CD4-positive, alpha-beta T cell (primary cell): ENCODE measurements around the gene IRF7. TPM values are rescaled to one million over a fixed set of nuclear protein-coding genes. Genes with fewer than 3 reads are reported as not detected.

ENCODE experiments used
- ATAC-seq: fragments of 200-7000 bp; cut with Tn5 transposase; one replicate; pipeline ENCODE4 v1.10.0; 2022; ENCODE audit warnings: mild to moderate bottlenecking; ENCODE audit not compliant: poor library complexity
- CTCF ChIA-PET: fragments of 350-600 bp; sonication (Branson Sonifier 250); formaldehyde crosslinking; loops from one replicate; lab custom pipeline; 2021; ENCODE audit warnings: antibody characterized with exemption, inconsistent platforms; lab: Charles Lee
- POLR2A ChIA-PET: fragments of 350-600 bp; sonication (Branson Sonifier 250); formaldehyde crosslinking; loops from one replicate; lab custom pipeline; 2021; ENCODE audit warnings: antibody characterized with exemption, inconsistent platforms; lab: Charles Lee
- DNase-seq, 14 experiments: peaks; one replicate each; pipeline ENCODE4 v3.0.0-alpha.2; 2013 to 2020; ENCODE audit warnings: mixed read lengths in 2 of 14
- H3K27ac ChIP-seq, 2 donors: one replicate each; pipeline versions ENCODE4 v1.5.1 to v1.7.0; 2013; ENCODE audit warnings: low read length in 2 of 2, low read depth in 1 of 2, mild to moderate bottlenecking in 1 of 2
- H3K27me3 ChIP-seq, 2 experiments: 1 replicate in 1 of 2; 2 replicates in 1 of 2; pipeline versions ENCODE4 v1.6.1 to v1.7.0; 2013; ENCODE audit warnings: low read length in 2 of 2, control low read depth in 1 of 2, mild to moderate bottlenecking in 1 of 2, moderate library complexity in 1 of 2; ENCODE audit not compliant: insufficient read depth in 2 of 2, control insufficient read depth in 1 of 2
- H3K36me3 ChIP-seq: one replicate; pipeline ENCODE4 v1.6.1; 2013; ENCODE audit warnings: low read length, control low read depth; ENCODE audit not compliant: insufficient read depth
- H3K4me1 ChIP-seq: one replicate; pipeline ENCODE4 v1.6.1; 2013; ENCODE audit warnings: low read length, control low read depth; ENCODE audit not compliant: insufficient read depth
- H3K4me3 ChIP-seq: one replicate; pipeline ENCODE4 v1.5.1; 2013; ENCODE audit warnings: mild to moderate bottlenecking, low read length, moderate library complexity
- H3K9me3 ChIP-seq, 2 experiments: 1 replicate in 1 of 2; 2 replicates in 1 of 2; pipeline versions ENCODE4 v1.6.1 to v1.7.0; 2013; ENCODE audit warnings: low read length in 2 of 2, mild to moderate bottlenecking in 2 of 2, control low read depth in 1 of 2, moderate library complexity in 1 of 2; ENCODE audit not compliant: control insufficient read depth in 1 of 2, insufficient read depth in 1 of 2
- H3K27ac Mint-ChIP-seq: one replicate; pipeline ENCODE4 v1.8.0; 2020; ENCODE audit warnings: mixed read lengths
- H3K27me3 Mint-ChIP-seq: one replicate; pipeline ENCODE4 v1.8.0; 2021; ENCODE audit warnings: mixed read lengths
- H3K36me3 Mint-ChIP-seq: one replicate; pipeline ENCODE4 v1.8.0; 2021; ENCODE audit warnings: low read depth, mixed read lengths
- H3K4me1 Mint-ChIP-seq: one replicate; pipeline ENCODE4 v1.8.0; 2021; ENCODE audit warnings: low read depth, mixed read lengths
- H3K4me3 Mint-ChIP-seq: one replicate; pipeline ENCODE4 v1.8.0; 2020; ENCODE audit warnings: mild to moderate bottlenecking, mixed read lengths
- H3K9me3 Mint-ChIP-seq: one replicate; pipeline ENCODE4 v1.8.0; 2020; ENCODE audit warnings: mixed read lengths
- CTCF ChIP-seq: fragments of 200-600 bp; IDR thresholded peaks from one replicate; pipeline ENCODE4 v1.8.0; 2022; ENCODE audit warnings: antibody characterized with exemption, mild to moderate bottlenecking
- intact Hi-C, 2 experiments: fragments of 100-400 bp; cut with DNase I in 1 of 2; cut with micrococcal nuclease in 1 of 2; formaldehyde crosslinking; loops; one replicate each; pipeline versions ENCODE4 v1.15.1 to v1.9.0; 2023 to 2025; cut with DNase I, micrococcal nuclease
- total RNA-seq, 174 experiments: library from RNA in 2 of 174; stranded (reverse) in 2 of 174; gene quantifications; one replicate each; pipeline ENCODE4 v1.2.3 and lab custom pipeline; 2021 to 2026

The IRF7 gene
- total RNA-seq, 2 experiments from 2014 or later: 36.5 to 37.7 TPM

- Mint-ChIP-seq H3K27ac (peak overlapping the region; percentile 43), H3K36me3 (peaks cover 37% of the 10 kb centered on the region), H3K9me3 (no peaks in the 10 kb centered on the region), H3K27me3 (no peaks in the 10 kb centered on the region), H3K4me3 (peak overlapping the region; percentile 75), H3K4me1 (peaks cover 39% of the 10 kb centered on the region)
- H3K27me3 ChIP-seq: no peaks in the 10 kb centered on the region
- POLR2A ChIA-PET: no interaction called here
- ATAC-seq (no peak), DNase-seq (no peak)
- H3K4me1 ChIP-seq: peaks cover 47% of the 10 kb centered on the region
- H3K4me3 ChIP-seq: no peak overlapping the region
- intact Hi-C loops: no loop called here
- H3K27ac ChIP-seq: no peak overlapping the region
- TF ChIP-seq CTCF: no peak
- no peaks in the 10 kb centered on the region for H3K9me3 ChIP-seq
- CTCF ChIA-PET: no interaction called here
- H3K36me3 ChIP-seq: peaks cover 33% of the 10 kb centered on the region
These were observed 34.4 kb downstream of the IRF7 start for GRCh38 chr11:581342-581741.

- no peaks in the 10 kb centered on the region for H3K9me3 ChIP-seq
- ChIA-PET CTCF (no interaction called here), POLR2A (no interaction called here)
- H3K27ac ChIP-seq: no peak overlapping the region
- H3K4me1 ChIP-seq: peaks cover 53% of the 10 kb centered on the region
- intact Hi-C loops: loop anchor here in 1 of 2 experiments (5.0 kb wide), 1 partner anchor 173 kb away; no protein-coding TSS in a partner anchor
- Mint-ChIP-seq H3K4me3 (peak overlapping the region; percentile 85), H3K4me1 (peaks cover 37% of the 10 kb centered on the region), H3K36me3 (peaks cover 37% of the 10 kb centered on the region), H3K9me3 (no peaks in the 10 kb centered on the region), H3K27me3 (peaks cover under 1% of the 10 kb centered on the region), H3K27ac (no peak overlapping the region)
- ATAC-seq: no peak
- no peak for TF ChIP-seq CTCF
- H3K27me3 ChIP-seq: no peaks in the 10 kb centered on the region
- peaks cover 33% of the 10 kb centered on the region for H3K36me3 ChIP-seq
- no peak overlapping the region for H3K4me3 ChIP-seq
- DNase-seq: peak in 1 of 14 experiments; percentile 17
These were observed 35.7 kb downstream of the IRF7 start for GRCh38 chr11:579830-580601.

- intact Hi-C loops: loop anchor here in 1 of 2 experiments (5.0 kb wide), 1 partner anchor 171 kb away; no protein-coding TSS in a partner anchor
- peaks cover 50% of the 10 kb centered on the region for H3K4me1 Mint-ChIP-seq
- peaks cover 62% of the 10 kb centered on the region for H3K4me1 ChIP-seq
These were observed 37.3 kb downstream of the IRF7 start for GRCh38 chr11:578276-579035.

More at GRCh38 chr11:578276-579035, 37.3 kb downstream of the IRF7 start:
- no peak for TF ChIP-seq CTCF
- no peaks in the 10 kb centered on the region for H3K9me3 Mint-ChIP-seq
- DNase-seq: peak in 1 of 14 experiments; percentile 1
- peak overlapping the region; percentile 94 for H3K4me3 Mint-ChIP-seq
- H3K27me3 Mint-ChIP-seq: peaks cover 4% of the 10 kb centered on the region
- H3K36me3 ChIP-seq: peaks cover 20% of the 10 kb centered on the region
- H3K27ac ChIP-seq: no peak overlapping the region
- H3K27me3 ChIP-seq: no peaks in the 10 kb centered on the region
- no peak for ATAC-seq
- no peaks in the 10 kb centered on the region for H3K9me3 ChIP-seq
- ChIA-PET CTCF (interaction anchor here (1.4 kb wide), 1 partner anchor 13 kb away, joined by 3 read pairs; no protein-coding TSS in a partner anchor), POLR2A (interaction anchor here (0.6 to 2.0 kb wide), 6 partner anchors 9 to 371 kb away, joined by 3 to 9 read pairs (median 4); partner anchors contain the start of genes BET1L, RIC8A and TMEM80)
- H3K4me3 ChIP-seq: no peak overlapping the region
- peaks cover 27% of the 10 kb centered on the region for H3K36me3 Mint-ChIP-seq
- H3K27ac Mint-ChIP-seq: peak overlapping the region; percentile 87
